GM18498 (cell line): ENCODE results near the gene MACROD2.

Experiments
- ATAC-seq: cut with Tn5 transposase; IDR thresholded peaks from one replicate; pipeline ENCODE4 v1.9.1; 2021; ENCODE audit warnings: mild to moderate bottlenecking, moderate library complexity; ENCODE audit not compliant: unreplicated experiment

The MACROD2 gene

GRCh38 chr20:14333721-14334120 is 338.4 kb downstream of the MACROD2 start:
- ATAC-seq, result no peak

- no peak for ATAC-seq
Measured at GRCh38 chr20:14334306-14334930, 339.1 kb downstream of the MACROD2 start.

GRCh38 chr20:14335052-14335451 is 339.7 kb downstream of the MACROD2 start:
- no peak for ATAC-seq

GRCh38 chr20:14336686-14337085 is 341.4 kb downstream of the MACROD2 start:
- ATAC-seq, result no peak

- peak; percentile 98 for ATAC-seq
Measured at GRCh38 chr20:14337400-14338171, 342.3 kb downstream of the MACROD2 start, which contains the start of gene FLRT3. Gene FLRT3, minus strand, starts transcription at chr20:14337612. Its CDS starts 10,106 bp downstream, at chr20:14327506.

GRCh38 chr20:14341801-14342200 is 346.5 kb downstream of the MACROD2 start:
- no peak for ATAC-seq

- ATAC-seq, result no peak
Measured at GRCh38 chr20:14342918-14343317, 347.6 kb downstream of the MACROD2 start.

- no peak for ATAC-seq
Measured at GRCh38 chr20:14343491-14344065, 348.3 kb downstream of the MACROD2 start.

- ATAC-seq, result no peak
Measured at GRCh38 chr20:14344746-14345145, 349.4 kb downstream of the MACROD2 start.

GRCh38 chr20:14355791-14356190 is 360.5 kb downstream of the MACROD2 start:
- no peak for ATAC-seq

GRCh38 chr20:14360416-14360815 is 365.1 kb downstream of the MACROD2 start:
- ATAC-seq, result no peak

GRCh38 chr20:14361509-14362345 is 366.4 kb downstream of the MACROD2 start:
- ATAC-seq, result no peak

GRCh38 chr20:14374196-14374595 is 378.9 kb downstream of the MACROD2 start:
- ATAC-seq, result no peak

- ATAC-seq, result no peak
Measured at GRCh38 chr20:14375416-14375985, 380.2 kb downstream of the MACROD2 start.

- no peak for ATAC-seq
Measured at GRCh38 chr20:14378326-14378725, 383.0 kb downstream of the MACROD2 start.

- no peak for ATAC-seq
Measured at GRCh38 chr20:14383335-14383734, 388.0 kb downstream of the MACROD2 start.

- ATAC-seq, result no peak
Measured at GRCh38 chr20:14384416-14385175, 389.3 kb downstream of the MACROD2 start.

GRCh38 chr20:14385176-14385740 is 389.9 kb downstream of the MACROD2 start:
- no peak for ATAC-seq

- ATAC-seq, result no peak
Measured at GRCh38 chr20:14386726-14387125, 391.4 kb downstream of the MACROD2 start.
